Endodermal cell (in vitro differentiated cells): ENCODE data around the gene SLC6A18. TPM values are rescaled to one million over a fixed set of nuclear protein-coding genes. Genes with fewer than 3 reads are reported as not detected.

Experiments
- DNase-seq: peaks from one replicate; pipeline ENCODE4 v3.0.0-alpha.2; 2017
- H3K27ac ChIP-seq: 2 replicates; pipeline ENCODE4 v1.5.1; 2013; ENCODE audit warnings: mild to moderate bottlenecking, low read depth, low read length, moderate library complexity
- H3K27me3 ChIP-seq: 2 replicates; pipeline ENCODE4 v1.6.1; 2013; ENCODE audit warnings: mild to moderate bottlenecking, low read length, moderate library complexity; ENCODE audit not compliant: insufficient read depth, control insufficient read depth, poor library complexity, severe bottlenecking
- H3K36me3 ChIP-seq: 2 replicates; pipeline ENCODE4 v1.7.0; 2013; ENCODE audit warnings: mild to moderate bottlenecking, low read length, moderate library complexity; ENCODE audit not compliant: control insufficient read depth, insufficient read depth
- H3K4me1 ChIP-seq: one replicate; pipeline ENCODE4 v1.7.0; 2013; ENCODE audit warnings: low read length; ENCODE audit not compliant: control insufficient read depth, insufficient read depth
- H3K4me3 ChIP-seq: 2 replicates; pipeline ENCODE4 v1.5.1; 2013; ENCODE audit warnings: mild to moderate bottlenecking, low read length, moderate library complexity
- H3K9ac ChIP-seq: 2 replicates; pipeline ENCODE4 v1.6.1; 2013; ENCODE audit warnings: mild to moderate bottlenecking, low read length, moderate library complexity; ENCODE audit not compliant: poor library complexity, severe bottlenecking; ENCODE audit errors: extremely low read depth
- H3K9me3 ChIP-seq: 2 replicates; pipeline ENCODE4 v1.6.1; 2013; ENCODE audit warnings: mild to moderate bottlenecking, low read length, moderate library complexity; ENCODE audit not compliant: control insufficient read depth
- H3K27ac Mint-ChIP-seq: 2 replicates; pipeline ENCODE4 v1.8.0; 2020; ENCODE audit warnings: mixed read lengths
- H3K27me3 Mint-ChIP-seq: 2 replicates; pipeline ENCODE4 v1.8.0; 2021; ENCODE audit warnings: mild to moderate bottlenecking, mixed read lengths; ENCODE audit not compliant: insufficient read depth
- H3K36me3 Mint-ChIP-seq: 2 replicates; pipeline ENCODE4 v1.8.0; 2020; ENCODE audit warnings: low read depth, mixed read lengths
- H3K4me1 Mint-ChIP-seq: 2 replicates; pipeline ENCODE4 v1.8.0; 2020; ENCODE audit warnings: mixed read lengths
- H3K4me3 Mint-ChIP-seq: 2 replicates; pipeline ENCODE4 v1.8.0; 2020; ENCODE audit warnings: mild to moderate bottlenecking, moderate library complexity, mixed read lengths
- H3K9me3 Mint-ChIP-seq: 2 replicates; pipeline ENCODE4 v1.8.0; 2020; ENCODE audit warnings: mild to moderate bottlenecking, mixed read lengths
- WGBS, 2 experiments: methylation state at CpG; one replicate each; pipeline versions ENCODE4 v1.1.5 to v1.1.7; 2013; ENCODE audit warnings: missing lambda C conversion rate in 2 of 2, mixed read lengths in 1 of 2; ENCODE audit not compliant: insufficient coverage in 1 of 2, insufficient read length in 1 of 2; 5-methylcytosine and 5-hydroxymethylcytosine counted together
- total RNA-seq, 2 donors: library from RNA; stranded (reverse); fragmentation: NEBNext Ultra II Directional in 1 of 2; extraction: Animal tissue kit (Norgen Biotek cat#: 25700) in 1 of 2; gene quantifications; 2 replicates in 1 of 2; 3 replicates in 1 of 2; pipeline ENCODE4 v1.2.1, GENCODE V29; 2021
- TF ChIP-seq, protein P1 (sequence below): fragments of 200-600 bp; sonication (generic); conservative IDR thresholded peaks from 2 replicates; pipeline ENCODE4 v1.5.0; 2021; ENCODE audit warnings: antibody characterized with exemption, mild to moderate bottlenecking

The SLC6A18 gene
- total RNA-seq, 2 donors from 2014 or later = not detected

DNA sequence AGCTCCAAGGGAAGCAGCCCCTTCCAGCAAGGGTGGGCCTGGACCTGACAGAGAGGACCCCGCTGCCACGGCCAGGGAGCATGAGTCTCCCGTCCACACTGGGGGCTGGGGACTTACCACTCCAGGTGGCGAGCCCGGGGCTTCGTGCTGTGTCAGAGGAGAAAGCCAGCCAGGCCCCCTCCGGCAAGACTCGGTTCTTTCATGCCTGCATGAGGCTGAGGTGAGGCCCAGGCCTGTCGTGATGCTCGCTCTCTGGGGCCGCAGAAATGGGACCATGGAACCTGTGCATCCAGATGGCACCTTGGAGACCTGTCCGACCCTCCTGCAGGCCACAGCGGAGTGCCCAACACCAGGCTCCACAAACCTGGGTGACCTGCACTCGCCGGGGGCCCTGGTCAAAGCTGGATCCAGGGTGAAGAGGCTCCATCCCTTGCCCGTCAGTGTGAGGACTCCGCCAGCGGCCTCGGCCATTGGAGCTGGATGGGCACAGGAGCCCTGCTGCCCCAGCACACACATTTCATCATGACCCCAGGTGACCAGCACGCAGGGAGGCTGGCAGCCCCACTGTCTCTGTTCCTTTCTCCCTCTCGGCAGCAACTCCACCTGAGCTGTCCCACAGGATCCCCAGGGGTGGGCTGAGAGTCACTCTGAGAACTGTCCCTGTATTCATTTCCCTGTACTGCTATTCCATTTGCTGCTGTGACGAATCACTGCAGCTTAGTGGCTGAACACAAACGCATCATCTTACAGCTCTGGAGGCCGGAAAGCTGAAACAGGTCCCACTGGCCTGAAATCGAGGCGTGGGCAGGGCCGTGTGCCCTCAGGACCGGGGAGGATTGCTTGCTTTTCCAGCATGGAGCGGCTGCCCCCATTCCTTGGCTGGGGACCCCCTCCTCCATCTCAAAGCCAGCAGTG, 24.4 kb downstream of the SLC6A18 start:
- Histone ChIP-seq H3K4me1 (no peaks in the 10 kb centered on the region), H3K9ac (no peak overlapping the region), H3K9me3 (no peaks in the 10 kb centered on the region), H3K4me3 (no peak overlapping the region), H3K36me3 (no peaks in the 10 kb centered on the region), H3K27me3 (no peaks in the 10 kb centered on the region), H3K27ac (no peak overlapping the region)
- peaks cover 4% of the 10 kb centered on the region for H3K4me1 Mint-ChIP-seq
- DNase-seq = no peak
- no peaks in the 10 kb centered on the region for H3K27me3 Mint-ChIP-seq
- no peak overlapping the region for H3K4me3 Mint-ChIP-seq
- 73 to 85% methylated on average over 19 to 29 of the region's 29 CpGs for WGBS, 2 experiments
- no peaks in the 10 kb centered on the region for H3K36me3 Mint-ChIP-seq
- TF ChIP-seq, protein P1, sequence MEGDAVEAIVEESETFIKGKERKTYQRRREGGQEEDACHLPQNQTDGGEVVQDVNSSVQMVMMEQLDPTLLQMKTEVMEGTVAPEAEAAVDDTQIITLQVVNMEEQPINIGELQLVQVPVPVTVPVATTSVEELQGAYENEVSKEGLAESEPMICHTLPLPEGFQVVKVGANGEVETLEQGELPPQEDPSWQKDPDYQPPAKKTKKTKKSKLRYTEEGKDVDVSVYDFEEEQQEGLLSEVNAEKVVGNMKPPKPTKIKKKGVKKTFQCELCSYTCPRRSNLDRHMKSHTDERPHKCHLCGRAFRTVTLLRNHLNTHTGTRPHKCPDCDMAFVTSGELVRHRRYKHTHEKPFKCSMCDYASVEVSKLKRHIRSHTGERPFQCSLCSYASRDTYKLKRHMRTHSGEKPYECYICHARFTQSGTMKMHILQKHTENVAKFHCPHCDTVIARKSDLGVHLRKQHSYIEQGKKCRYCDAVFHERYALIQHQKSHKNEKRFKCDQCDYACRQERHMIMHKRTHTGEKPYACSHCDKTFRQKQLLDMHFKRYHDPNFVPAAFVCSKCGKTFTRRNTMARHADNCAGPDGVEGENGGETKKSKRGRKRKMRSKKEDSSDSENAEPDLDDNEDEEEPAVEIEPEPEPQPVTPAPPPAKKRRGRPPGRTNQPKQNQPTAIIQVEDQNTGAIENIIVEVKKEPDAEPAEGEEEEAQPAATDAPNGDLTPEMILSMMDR = no peak
- H3K9me3 Mint-ChIP-seq = no peaks in the 10 kb centered on the region
- H3K27ac Mint-ChIP-seq = no peak overlapping the region

DNA sequence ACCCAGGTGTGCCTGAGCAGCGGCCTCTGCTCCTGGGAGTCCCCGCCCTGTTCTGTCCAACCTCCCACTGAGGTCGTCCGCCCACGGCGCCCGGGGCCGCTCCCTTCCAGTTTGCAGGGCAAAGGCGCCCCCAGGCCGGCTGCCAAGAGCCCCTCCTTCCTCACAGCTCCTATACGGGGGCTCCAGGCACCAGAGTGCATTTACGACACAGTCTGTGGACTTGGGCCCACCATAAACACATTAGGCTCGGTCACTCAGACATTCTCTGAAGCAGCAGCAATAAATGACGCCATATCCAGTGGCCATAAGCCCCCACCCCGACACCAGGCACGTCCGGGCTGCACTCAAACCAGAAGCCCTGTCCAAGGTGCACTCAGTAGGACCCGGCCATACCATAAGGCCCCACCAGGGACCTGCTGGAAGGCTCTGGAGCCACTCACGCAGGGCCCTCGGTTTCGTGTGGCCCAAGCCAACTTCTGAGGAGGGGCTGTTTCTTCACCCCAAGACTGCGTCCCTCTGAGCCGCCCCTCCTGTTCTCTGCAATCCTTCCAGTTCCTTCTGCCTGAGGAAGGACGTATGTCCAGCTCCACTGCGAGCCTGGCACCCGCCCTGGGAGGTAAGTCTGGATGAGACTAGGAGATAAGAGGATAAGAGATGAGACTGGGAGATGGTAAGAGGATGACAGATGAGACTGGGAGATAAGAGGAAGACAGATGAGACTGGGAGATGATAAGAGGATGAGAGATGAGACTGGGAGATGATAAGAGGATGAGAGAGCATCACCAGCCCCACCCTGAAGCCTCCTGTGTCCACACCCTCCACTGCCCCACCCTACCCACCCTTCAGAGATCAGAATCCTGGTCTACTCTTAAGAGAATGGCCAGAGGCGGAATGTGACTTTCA, 26.7 kb downstream of the SLC6A18 start:
- no peak overlapping the region for H3K4me3 Mint-ChIP-seq
- H3K27me3 Mint-ChIP-seq = no peaks in the 10 kb centered on the region
- 89 to 91% methylated on average over 22 to 27 of the region's 27 CpGs for WGBS, 2 experiments
- Histone ChIP-seq H3K4me3 (no peak overlapping the region), H3K9me3 (no peaks in the 10 kb centered on the region), H3K9ac (no peak overlapping the region), H3K36me3 (no peaks in the 10 kb centered on the region), H3K27ac (no peak overlapping the region), H3K4me1 (no peaks in the 10 kb centered on the region), H3K27me3 (no peaks in the 10 kb centered on the region)
- H3K9me3 Mint-ChIP-seq = no peaks in the 10 kb centered on the region
- H3K36me3 Mint-ChIP-seq = no peaks in the 10 kb centered on the region
- H3K27ac Mint-ChIP-seq = no peak overlapping the region
- TF ChIP-seq, protein P1 = peak; percentile 40
- DNase-seq = no peak
- peaks cover 4% of the 10 kb centered on the region for H3K4me1 Mint-ChIP-seq

DNA sequence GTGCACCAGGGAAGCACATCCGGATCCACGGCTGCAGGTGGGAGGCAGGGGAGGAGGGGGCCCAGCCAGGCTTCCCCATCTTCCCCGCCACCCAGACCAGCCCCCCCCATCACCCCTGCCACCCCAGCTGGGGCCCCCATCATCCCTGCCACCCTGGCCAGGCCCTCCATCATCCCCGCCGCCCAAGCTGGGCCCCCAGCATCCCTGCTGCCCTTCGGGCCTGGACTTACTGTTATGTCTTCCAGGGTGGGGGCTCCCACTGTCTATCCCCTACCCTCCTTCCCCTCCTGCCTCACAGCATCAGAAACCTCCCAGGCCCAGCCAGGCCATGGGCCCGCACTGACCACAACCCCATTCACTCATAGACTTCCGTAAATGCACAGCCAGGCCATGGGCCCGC, 27.5 kb downstream of the SLC6A18 start:
- TF ChIP-seq, protein P1 = no peak
- no peak overlapping the region for H3K4me3 Mint-ChIP-seq
- H3K36me3 Mint-ChIP-seq = no peaks in the 10 kb centered on the region
- 95 to 100% methylated on average over 1 to 8 of the region's 9 CpGs for WGBS, 2 experiments
- H3K4me1 ChIP-seq = no peaks in the 10 kb centered on the region
- no peaks in the 10 kb centered on the region for H3K27me3 ChIP-seq
- no peaks in the 10 kb centered on the region for H3K27me3 Mint-ChIP-seq
- H3K27ac Mint-ChIP-seq = no peak overlapping the region
- H3K4me1 Mint-ChIP-seq = peaks cover 4% of the 10 kb centered on the region
- no peak for DNase-seq
- no peaks in the 10 kb centered on the region for H3K9me3 ChIP-seq
- H3K27ac ChIP-seq = no peak overlapping the region
- no peaks in the 10 kb centered on the region for H3K36me3 ChIP-seq
- no peak overlapping the region for H3K4me3 ChIP-seq
- H3K9me3 Mint-ChIP-seq = no peaks in the 10 kb centered on the region
- no peak overlapping the region for H3K9ac ChIP-seq
